ENCODE results near the gene AKAP13. TPM values are rescaled to one million over a fixed set of nuclear protein-coding genes. Genes with fewer than 3 reads are reported as not detected.

AKAP13 gene
- total and polyA plus RNA-seq, 2 of the 13 experiments (the other 11 are each of a cell fraction or from before 2014, with no cell fraction given) = 6.7 to 27.1 TPM

DNA sequence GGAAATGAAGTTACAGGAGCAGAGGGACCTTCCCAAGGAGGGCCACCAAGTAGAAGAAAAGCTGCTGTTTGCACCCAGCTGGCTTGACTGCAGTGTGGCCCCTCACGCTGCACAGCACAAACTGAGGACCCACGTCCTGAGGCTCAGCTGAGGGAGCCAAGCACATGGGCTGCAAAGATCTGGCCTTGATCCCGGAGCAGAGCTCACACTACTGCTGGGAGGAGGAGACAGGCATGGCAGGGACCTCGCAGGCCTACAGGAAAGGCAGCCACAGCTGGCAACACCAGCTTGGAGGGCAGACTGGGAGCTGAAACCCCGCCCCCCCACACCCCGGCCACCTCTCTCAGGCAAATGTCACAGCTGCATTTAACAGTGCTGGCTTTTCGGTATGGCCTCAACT, 374.6 kb downstream of the AKAP13 start:
- Histone ChIP-seq H3K4me2 (ENCODE audit: low read depth, low read length) (no peak overlapping the region), H2AFZ (ENCODE audit: low read length) (no peak overlapping the region), H3K4me1 (ENCODE audit: insufficient read depth, low read length) (no peaks in the 10 kb centered on the region), H3K36me3 (replicated peaks in 1 of 2; ENCODE audit: control insufficient read depth in 1 of 2, insufficient read depth in 2 of 2, low read length in 2 of 2) (peaks cover 2 to 10% of the 10 kb centered on the region in 2 experiments; a peak in 1 of 5 replicates), H3K27me3 (ENCODE audit: control insufficient read depth in 1 of 2, insufficient read depth in 2 of 2, low read length in 2 of 2) (no peaks in the 10 kb centered on the region), H3K4me3 (replicated peaks in 1 of 3; ENCODE audit: insufficient read depth in 1 of 3, low read depth in 2 of 3, low read length in 3 of 3) (no peak overlapping the region), H3K9ac (ENCODE audit: insufficient read depth, low read depth, low read length) (no peak overlapping the region), H3K9me3 (ENCODE audit: low read length) (no peaks in the 10 kb centered on the region), H4K20me1 (ENCODE audit: insufficient read depth, low read length) (no peaks in the 10 kb centered on the region), H3K79me2 (ENCODE audit: insufficient read depth, low read length) (no peaks in the 10 kb centered on the region), H3K27ac (ENCODE audit: extremely low read length, insufficient read depth, low read length) (no peak overlapping the region)
- WGBS (ENCODE audit: low lambda C conversion rate) = 84% methylated on average over 5 of the region's 7 CpGs
- ATAC-seq = peak; percentile 47
- no TSS peak for BruUV-seq (replicated peaks)
- no peak for FAIRE-seq
- ChIA-PET POLR2A (no interaction called here), CTCF (ENCODE audit: low intra/inter-chr PET ratio, low total read pairs) (no interaction called here)
- in situ Hi-C loops (cut with HindIII; ENCODE audit: extremely low pct_ligation_motif_present, low pct_unique_long_range_greater_than_20kb) = no loop called here
- intact Hi-C loops (cut with micrococcal nuclease; ENCODE audit: unreplicated experiment) = no loop called here
- no peak for DNase-seq (ENCODE audit: low spot score)
- no peak for TF ChIP-seq AHR (CRISPR knock-in tag; IDR thresholded peaks at IDR 0.05)
- TF ChIP-seq, protein P1, sequence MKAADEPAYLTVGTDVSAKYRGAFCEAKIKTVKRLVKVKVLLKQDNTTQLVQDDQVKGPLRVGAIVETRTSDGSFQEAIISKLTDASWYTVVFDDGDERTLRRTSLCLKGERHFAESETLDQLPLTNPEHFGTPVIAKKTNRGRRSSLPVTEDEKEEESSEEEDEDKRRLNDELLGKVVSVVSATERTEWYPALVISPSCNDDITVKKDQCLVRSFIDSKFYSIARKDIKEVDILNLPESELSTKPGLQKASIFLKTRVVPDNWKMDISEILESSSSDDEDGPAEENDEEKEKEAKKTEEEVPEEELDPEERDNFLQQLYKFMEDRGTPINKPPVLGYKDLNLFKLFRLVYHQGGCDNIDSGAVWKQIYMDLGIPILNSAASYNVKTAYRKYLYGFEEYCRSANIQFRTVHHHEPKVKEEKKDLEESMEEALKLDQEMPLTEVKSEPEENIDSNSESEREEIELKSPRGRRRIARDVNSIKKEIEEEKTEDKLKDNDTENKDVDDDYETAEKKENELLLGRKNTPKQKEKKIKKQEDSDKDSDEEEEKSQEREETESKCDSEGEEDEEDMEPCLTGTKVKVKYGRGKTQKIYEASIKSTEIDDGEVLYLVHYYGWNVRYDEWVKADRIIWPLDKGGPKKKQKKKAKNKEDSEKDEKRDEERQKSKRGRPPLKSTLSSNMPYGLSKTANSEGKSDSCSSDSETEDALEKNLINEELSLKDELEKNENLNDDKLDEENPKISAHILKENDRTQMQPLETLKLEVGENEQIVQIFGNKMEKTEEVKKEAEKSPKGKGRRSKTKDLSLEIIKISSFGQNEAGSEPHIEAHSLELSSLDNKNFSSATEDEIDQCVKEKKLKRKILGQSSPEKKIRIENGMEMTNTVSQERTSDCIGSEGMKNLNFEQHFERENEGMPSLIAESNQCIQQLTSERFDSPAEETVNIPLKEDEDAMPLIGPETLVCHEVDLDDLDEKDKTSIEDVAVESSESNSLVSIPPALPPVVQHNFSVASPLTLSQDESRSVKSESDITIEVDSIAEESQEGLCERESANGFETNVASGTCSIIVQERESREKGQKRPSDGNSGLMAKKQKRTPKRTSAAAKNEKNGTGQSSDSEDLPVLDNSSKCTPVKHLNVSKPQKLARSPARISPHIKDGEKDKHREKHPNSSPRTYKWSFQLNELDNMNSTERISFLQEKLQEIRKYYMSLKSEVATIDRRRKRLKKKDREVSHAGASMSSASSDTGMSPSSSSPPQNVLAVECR (CRISPR knock-in tag; IDR thresholded peaks at IDR 0.05; ENCODE audit: borderline replicate concordance) = 0 out of 2 replicates have a peak, but pooled peaks have one; percentile 16
- peak; percentile 28; the same call in 1 of the 2 replicates for TF ChIP-seq MYC (CRISPR knock-in tag; IDR thresholded peaks at IDR 0.05; ENCODE audit: borderline replicate concordance)
- no peak for TF ChIP-seq SKI (IDR thresholded peaks at IDR 0.05; ENCODE audit: partially characterized antibody)
- TF ChIP-seq NFE2 (CRISPR knock-in tag; IDR thresholded peaks at IDR 0.05) = no peak
- TF ChIP-seq HES4 (CRISPR knock-in tag; IDR thresholded peaks at IDR 0.05; ENCODE audit: borderline replicate concordance) = no peak
- TF ChIP-seq NR0B2 (CRISPR knock-in tag; IDR thresholded peaks at IDR 0.05) = no peak
- no peak for TF ChIP-seq ZNF160 (CRISPR knock-in tag; IDR thresholded peaks at IDR 0.05)
- TF ChIP-seq NFRKB (IDR thresholded peaks at IDR 0.05) = no peak
- TF ChIP-seq ZBTB43 (CRISPR knock-in tag; conservative IDR thresholded peaks at IDR 0.05) = no peak
- TF ChIP-seq ZNF782 (CRISPR knock-in tag; IDR thresholded peaks at IDR 0.05; ENCODE audit: borderline replicate concordance) = no peak
- TF ChIP-seq ZNF687 (CRISPR knock-in tag; IDR thresholded peaks at IDR 0.05) = peak; percentile 62
- no peak for TF ChIP-seq RAD51 (IDR thresholded peaks at IDR 0.05; ENCODE audit: borderline replicate concordance)
- TF ChIP-seq FOXC1 (CRISPR knock-in tag; IDR thresholded peaks at IDR 0.05; ENCODE audit: borderline replicate concordance) = no peak
- TF ChIP-seq ZNF772 (CRISPR knock-in tag; IDR thresholded peaks at IDR 0.05) = no peak
- no peak for TF ChIP-seq MED13 (CRISPR knock-in tag; IDR thresholded peaks at IDR 0.05)
- TF ChIP-seq ZFP1 (CRISPR knock-in tag; IDR thresholded peaks at IDR 0.05) = no peak
